Activated T-cell treated with anti-CD3 and anti-CD28 coated beads, Interleukin-2, amount 50 U/mL, for 1 hour (primary cell): ENCODE results near the gene CHRD.

Experiments
- DNase-seq: peaks from one replicate; pipeline ENCODE4 v3.0.0-alpha.2; 2020

Gene CHRD

GRCh38 chr3:184384342-184384741 is 4.5 kb downstream of the CHRD start:
- DNase-seq: no peak

- no peak for DNase-seq
Observed at GRCh38 chr3:184384856-184385422, 5.1 kb downstream of the CHRD start.

- DNase-seq: no peak
Observed at GRCh38 chr3:184386047-184386806, 6.4 kb downstream of the CHRD start.

GRCh38 chr3:184387174-184387714 is 7.4 kb downstream of the CHRD start:
- DNase-seq: no peak

- DNase-seq: no peak
Observed at GRCh38 chr3:184388164-184388935, 8.5 kb downstream of the CHRD start.

- DNase-seq: no peak
Observed at GRCh38 chr3:184388936-184389230, 9.0 kb downstream of the CHRD start.

GRCh38 chr3:184389384-184389783 is 9.5 kb downstream of the CHRD start:
- DNase-seq: no peak

GRCh38 chr3:184389935-184390528 is 10.2 kb downstream of the CHRD start:
- DNase-seq: no peak

GRCh38 chr3:184391266-184391665 is 11.4 kb downstream of the CHRD start:
- DNase-seq: no peak

GRCh38 chr3:184395320-184395660 is 15.4 kb downstream of the CHRD start:
- no peak for DNase-seq

- DNase-seq: no peak
Observed at GRCh38 chr3:184399410-184399809, 19.6 kb downstream of the CHRD start.

- DNase-seq: no peak
Observed at GRCh38 chr3:184405075-184406030, 25.5 kb downstream of the CHRD start.

GRCh38 chr3:184409331-184409926 is 29.6 kb downstream of the CHRD start:
- DNase-seq: no peak

GRCh38 chr3:184409946-184410500 is 30.2 kb downstream of the CHRD start:
- no peak for DNase-seq

GRCh38 chr3:184414418-184415202 is 34.8 kb downstream of the CHRD start:
- no peak for DNase-seq

GRCh38 chr3:184415203-184415490 is 35.3 kb downstream of the CHRD start:
- no peak for DNase-seq

GRCh38 chr3:184417619-184418327 is 37.9 kb downstream of the CHRD start:
- peak; percentile 72 for DNase-seq

- DNase-seq: no peak
Observed at GRCh38 chr3:184419171-184419570, 39.3 kb downstream of the CHRD start.

GRCh38 chr3:184423561-184423960 is 43.7 kb downstream of the CHRD start:
- no peak for DNase-seq

- DNase-seq: no peak
Observed at GRCh38 chr3:184426691-184427141, 46.9 kb downstream of the CHRD start.
